Activated T-cell treated with anti-CD3 and anti-CD28 coated beads for 1 hour (primary cell): Measurements from ENCODE around the gene SLC35A4.
"Not testable (repeated sequence)": the region's sequence is repeated elsewhere in the genome, so short reads cannot be mapped to it uniquely, and the experiment has no call there.

Experiments
- DNase-seq: peaks from one replicate; pipeline ENCODE4 v3.0.0-alpha.2; 2020; ENCODE audit warnings: low read depth

SLC35A4 gene

GRCh38 chr5:140558542-140558941, 6.1 kb upstream of the SLC35A4 start:
- no peak for DNase-seq

GRCh38 chr5:140560227-140560626, 4.4 kb upstream of the SLC35A4 start:
- DNase-seq, result no peak

GRCh38 chr5:140561753-140562523, 2.7 kb upstream of the SLC35A4 start:
- no peak for DNase-seq

- no peak for DNase-seq
Observed at GRCh38 chr5:140563596-140563995, 1.0 kb upstream of the SLC35A4 start.

GRCh38 chr5:140565024-140565779, 574 bp downstream of the SLC35A4 start:
- DNase-seq, result no peak

- DNase-seq, result no peak
Observed at GRCh38 chr5:140565780-140566095, 1.1 kb downstream of the SLC35A4 start.

GRCh38 chr5:140566665-140567064, 2.0 kb downstream of the SLC35A4 start:
- DNase-seq, result no peak

GRCh38 chr5:140567136-140567818, 2.6 kb downstream of the SLC35A4 start:
- no peak for DNase-seq

- DNase-seq, result no peak
Observed at GRCh38 chr5:140567871-140568270, 3.2 kb downstream of the SLC35A4 start.

GRCh38 chr5:140568443-140569063, 3.9 kb downstream of the SLC35A4 start:
- no peak for DNase-seq

- no peak for DNase-seq
Observed at GRCh38 chr5:140569197-140569596, 4.6 kb downstream of the SLC35A4 start.

GRCh38 chr5:140570058-140570457, 5.4 kb downstream of the SLC35A4 start:
- no peak for DNase-seq

GRCh38 chr5:140570488-140570887, 5.9 kb downstream of the SLC35A4 start:
- DNase-seq, result no peak

GRCh38 chr5:140571105-140571504, 6.5 kb downstream of the SLC35A4 start:
- DNase-seq, result no peak

GRCh38 chr5:140573683-140574082, 9.1 kb downstream of the SLC35A4 start:
- DNase-seq, result no peak

- DNase-seq, result no peak
Observed at GRCh38 chr5:140574165-140574564, 9.5 kb downstream of the SLC35A4 start.

GRCh38 chr5:140575309-140575708, 10.7 kb downstream of the SLC35A4 start:
- DNase-seq, result no peak

- no peak for DNase-seq
Observed at GRCh38 chr5:140576776-140577201, 12.2 kb downstream of the SLC35A4 start.

GRCh38 chr5:140579188-140579747, 14.6 kb downstream of the SLC35A4 start:
- DNase-seq, result not testable (repeated sequence)

- no peak for DNase-seq
Observed at GRCh38 chr5:140587495-140587894, 22.9 kb downstream of the SLC35A4 start.

GRCh38 chr5:140588311-140589070, 23.9 kb downstream of the SLC35A4 start:
- DNase-seq, result no peak
